GM19395 (cell line): ENCODE results near the gene DNAJA4.
"Not testable (repeated sequence)": the region's sequence is repeated elsewhere in the genome, so short reads cannot be mapped to it uniquely, and the experiment has no call there.

Source experiments
- ATAC-seq: cut with Tn5 transposase; IDR thresholded peaks from one replicate; pipeline ENCODE4 v1.9.1; 2021; ENCODE audit warnings: mild to moderate bottlenecking, moderate library complexity; ENCODE audit not compliant: unreplicated experiment

The DNAJA4 gene

GRCh38 chr15:78243491-78243941, 20.8 kb upstream of the DNAJA4 start:
- no peak for ATAC-seq

DNA sequence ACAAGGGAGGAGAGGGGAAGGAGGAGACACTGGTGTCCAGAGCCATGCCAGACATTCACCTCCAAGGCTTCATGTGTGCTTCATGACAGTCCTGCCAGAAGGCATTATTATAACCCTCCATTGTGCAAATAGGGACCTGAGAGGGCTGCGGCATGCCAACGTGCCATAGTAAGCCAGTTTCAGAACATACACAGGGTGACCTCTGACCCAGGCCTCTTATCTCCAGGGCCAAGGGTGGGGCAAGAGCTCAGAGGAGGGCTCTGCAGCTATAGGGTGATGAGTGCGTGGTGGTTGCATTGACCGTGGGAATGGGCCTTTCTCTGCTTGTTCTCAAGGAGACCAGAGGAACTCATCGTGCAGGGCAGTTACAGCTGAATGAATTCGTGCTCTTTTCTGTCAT, 20.3 kb upstream of the DNAJA4 start:
- ATAC-seq, result no peak

DNA sequence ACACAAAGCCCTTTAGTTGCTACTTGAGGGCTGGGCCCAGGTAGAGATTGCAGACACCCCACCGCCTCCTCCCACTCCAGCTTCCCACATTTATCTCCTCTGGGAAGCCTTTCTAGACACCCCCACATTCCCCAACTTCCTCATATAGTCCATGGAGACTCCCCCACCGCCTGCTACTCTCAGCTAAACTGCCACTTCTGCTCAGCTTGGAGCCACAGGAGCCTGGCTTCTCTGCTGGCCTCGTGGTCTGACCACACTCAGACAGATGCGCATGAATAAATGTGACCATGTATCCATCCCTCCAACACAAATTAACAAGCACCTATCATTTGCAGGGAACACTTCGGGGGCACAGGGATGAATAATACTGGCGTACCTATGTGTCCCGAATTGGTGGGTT, 19.5 kb upstream of the DNAJA4 start:
- ATAC-seq, result no peak

DNA sequence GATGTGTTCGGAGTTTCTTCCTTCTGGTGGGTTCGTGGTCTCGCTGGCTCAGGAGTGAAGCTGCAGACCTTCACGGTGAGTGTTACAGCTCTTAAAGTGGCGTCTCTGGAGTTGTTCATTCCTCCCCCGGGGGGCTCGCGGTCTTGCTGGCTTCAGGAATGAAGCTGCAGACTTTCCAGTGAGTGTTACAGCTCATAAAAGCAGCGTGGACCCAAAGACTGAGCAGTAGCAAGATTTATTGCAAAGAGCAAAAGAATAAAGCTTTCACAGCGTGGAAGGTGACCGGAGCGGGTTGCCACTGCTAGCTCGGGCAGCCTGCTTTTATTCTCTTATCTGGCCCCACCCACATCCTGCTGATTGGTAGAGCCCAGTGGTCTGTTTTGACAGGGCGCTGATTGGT, 19.0 kb upstream of the DNAJA4 start:
- ATAC-seq, result not testable (repeated sequence)

- not testable (repeated sequence) for ATAC-seq
Measured at GRCh38 chr15:78245976-78246620, 18.3 kb upstream of the DNAJA4 start.

DNA sequence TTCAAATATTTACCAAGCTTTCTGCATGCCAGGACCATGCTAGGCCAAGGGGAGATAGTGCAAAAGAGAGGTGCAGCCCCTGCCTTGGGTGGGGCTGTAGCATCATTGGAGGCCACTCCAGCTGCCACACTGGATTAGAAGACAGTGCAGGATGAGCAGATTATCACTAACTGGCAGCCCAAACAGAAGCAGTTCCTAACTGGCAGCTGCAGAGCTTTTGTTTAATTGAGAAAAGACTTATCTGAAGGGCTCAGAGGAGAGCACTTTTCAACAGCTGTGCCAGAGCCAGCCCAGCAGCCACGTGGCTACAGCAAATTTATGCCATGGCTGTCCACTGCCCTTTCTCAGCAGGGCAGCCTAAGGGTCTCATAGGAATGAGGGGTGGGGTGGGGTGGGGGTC, 16.5 kb upstream of the DNAJA4 start:
- ATAC-seq, result no peak

DNA sequence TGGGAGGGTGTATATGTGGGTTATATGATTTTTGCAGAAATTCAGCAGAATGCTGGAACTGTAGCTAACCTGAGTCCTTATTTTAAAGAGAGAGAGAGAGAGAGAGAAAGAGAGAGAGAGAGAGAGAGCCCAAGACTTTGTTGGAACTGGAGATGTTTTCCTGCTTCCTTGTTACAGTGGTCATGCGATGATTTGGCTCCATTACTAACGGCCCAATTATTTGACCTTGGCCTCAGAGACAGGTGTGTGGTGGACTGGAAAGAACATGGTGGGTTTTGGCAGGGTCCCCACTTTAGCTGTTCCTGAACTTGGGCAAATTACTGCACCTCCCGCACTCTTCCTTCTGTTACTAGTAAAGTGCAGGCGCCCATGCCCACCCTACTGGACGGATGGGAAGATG, 15.2 kb upstream of the DNAJA4 start:
- no peak for ATAC-seq

- no peak for ATAC-seq
Measured at GRCh38 chr15:78251136-78251535, 13.2 kb upstream of the DNAJA4 start.

DNA sequence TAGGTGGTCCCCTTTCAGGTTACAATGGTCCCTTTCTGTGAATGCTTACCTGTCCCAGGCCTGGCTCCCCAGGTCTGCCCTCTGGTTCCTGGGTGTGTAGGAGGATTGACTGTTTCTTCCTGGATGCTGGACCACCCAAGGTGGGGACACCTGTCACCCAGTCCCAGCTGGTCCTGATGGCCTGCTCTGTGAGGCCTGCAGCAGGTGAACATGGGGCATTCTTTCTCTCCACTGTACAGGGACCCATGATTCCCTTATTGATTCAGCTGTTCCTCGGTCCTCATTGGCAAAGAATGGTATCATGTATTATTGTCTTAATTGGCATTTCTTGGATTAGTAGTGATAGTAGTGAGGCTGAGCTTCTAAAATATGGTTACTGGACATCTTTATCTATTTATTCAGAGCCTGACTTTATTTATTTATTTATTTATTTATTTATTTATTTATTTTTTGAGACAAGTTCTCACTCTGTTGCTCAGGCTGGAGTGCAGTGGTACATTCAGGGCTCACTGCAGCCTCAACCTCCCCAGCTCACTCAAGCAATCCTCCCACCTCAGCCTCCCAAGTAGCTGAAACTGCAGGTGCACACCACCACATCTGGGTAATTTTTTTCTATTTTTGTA, 8.8 kb upstream of the DNAJA4 start:
- no peak for ATAC-seq

GRCh38 chr15:78256044-78256437, 8.3 kb upstream of the DNAJA4 start:
- no peak for ATAC-seq

DNA sequence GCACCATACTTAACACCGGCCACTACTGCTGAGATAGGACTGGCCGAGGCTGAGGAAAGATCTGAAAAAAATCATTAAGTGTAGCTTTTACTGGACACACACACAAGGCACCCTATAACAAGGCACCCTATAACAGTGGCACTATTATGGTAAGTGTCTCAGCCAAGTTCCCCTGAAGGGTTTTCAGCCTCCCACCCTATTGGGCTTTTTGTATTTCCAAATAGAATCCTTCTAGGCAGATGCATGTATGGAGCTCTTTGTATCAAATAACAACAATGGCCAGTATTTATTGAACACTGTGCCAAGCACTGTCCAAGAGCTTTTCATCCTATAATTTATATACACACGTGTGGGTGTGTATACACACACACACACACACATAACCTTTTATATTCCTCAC, 6.7 kb upstream of the DNAJA4 start:
- ATAC-seq, result no peak

DNA sequence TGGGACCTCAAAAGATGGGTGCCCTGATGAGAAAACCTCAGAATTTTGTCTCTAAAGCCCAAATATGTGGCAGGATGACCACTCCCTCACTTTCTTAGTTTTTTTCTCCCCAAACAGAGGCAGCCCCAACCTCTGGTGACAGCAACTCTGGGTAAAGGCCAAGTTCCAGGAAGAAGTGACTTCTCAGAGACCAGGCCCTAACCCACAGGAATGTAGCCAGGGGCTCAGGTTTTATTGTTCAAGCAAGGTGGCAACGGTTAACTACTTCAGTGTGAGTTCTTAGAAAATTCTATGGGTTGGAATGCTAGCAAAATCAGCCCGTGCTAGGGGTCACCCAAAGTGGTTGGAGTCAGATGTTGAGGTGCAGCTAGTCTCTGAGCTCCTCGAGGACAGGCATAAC, 5.1 kb upstream of the DNAJA4 start:
- no peak for ATAC-seq

GRCh38 chr15:78260489-78260888, 3.9 kb upstream of the DNAJA4 start:
- no peak for ATAC-seq

DNA sequence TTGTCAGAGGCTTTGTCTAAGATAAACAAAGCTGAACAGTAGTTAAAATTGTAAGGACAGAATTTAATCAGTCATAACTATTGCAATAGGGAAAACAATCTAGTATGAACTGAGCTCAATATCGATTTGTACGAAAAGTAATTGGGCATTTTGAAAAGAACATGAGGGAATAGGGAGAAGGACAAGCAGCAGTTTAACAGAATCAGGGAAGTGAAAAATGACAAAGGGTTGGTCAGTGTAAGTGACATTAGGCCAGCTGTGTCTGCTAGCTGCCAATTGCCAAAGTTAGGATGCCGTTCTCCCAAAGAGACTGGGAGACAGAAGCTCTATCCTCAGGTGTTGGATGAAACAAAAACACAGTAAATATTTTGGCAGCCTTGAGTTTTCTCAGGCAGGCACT, 3.3 kb upstream of the DNAJA4 start:
- no peak for ATAC-seq

- no peak for ATAC-seq
Measured at GRCh38 chr15:78263351-78263781, 996 bp upstream of the DNAJA4 start.

- ATAC-seq, result no peak
Measured at GRCh38 chr15:78263907-78264303, 457 bp upstream of the DNAJA4 start.

GRCh38 chr15:78265137-78265460, 737 bp downstream of the DNAJA4 start:
- no peak for ATAC-seq

- ATAC-seq, result no peak
Measured at GRCh38 chr15:78265752-78266224, 1.4 kb downstream of the DNAJA4 start.

- ATAC-seq, result no peak
Measured at GRCh38 chr15:78266229-78266628, 1.9 kb downstream of the DNAJA4 start.

DNA sequence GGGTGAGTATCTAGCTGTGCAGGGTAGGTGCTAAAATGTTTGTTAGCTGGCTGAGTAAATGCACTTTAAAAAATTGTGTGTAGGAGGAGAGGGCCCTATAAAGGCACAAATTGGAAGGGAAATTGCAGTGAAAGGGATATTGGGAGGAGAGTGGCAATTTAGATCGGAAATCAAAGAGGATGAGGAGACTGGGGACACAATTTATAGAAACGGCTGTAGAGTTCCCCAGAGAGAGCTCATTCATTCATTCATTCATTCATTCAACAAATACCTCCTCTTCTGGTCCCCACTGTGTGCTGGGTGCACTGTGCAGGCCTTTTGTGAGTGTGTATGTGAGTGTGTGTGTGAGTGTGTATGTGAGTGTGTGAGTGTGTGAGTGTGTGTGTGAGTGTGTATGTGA, 2.4 kb downstream of the DNAJA4 start:
- ATAC-seq, result no peak

GRCh38 chr15:78272316-78272715, 8.0 kb downstream of the DNAJA4 start:
- no peak for ATAC-seq

DNA sequence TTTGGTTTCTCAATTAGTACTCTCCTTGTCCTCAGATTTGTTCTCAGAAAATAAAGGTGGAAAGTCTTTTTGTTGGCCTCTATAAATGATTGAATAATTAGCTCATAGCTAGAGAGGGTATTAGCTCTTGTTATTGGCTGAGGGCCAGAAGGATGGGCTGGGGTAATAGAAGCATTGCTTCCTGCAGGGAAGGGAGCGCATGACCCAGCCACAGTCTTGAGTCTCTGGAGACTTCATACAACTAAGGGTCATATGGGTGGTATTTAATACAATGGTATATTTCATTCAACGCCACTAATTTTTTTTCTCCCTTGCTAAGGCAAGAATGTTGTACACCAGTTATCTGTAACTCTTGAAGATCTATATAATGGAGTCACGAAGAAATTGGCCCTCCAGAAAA, 8.4 kb downstream of the DNAJA4 start:
- ATAC-seq, result no peak

GRCh38 chr15:78274994-78275393, 10.6 kb downstream of the DNAJA4 start:
- ATAC-seq, result no peak
